ENCODE results near the gene SEMA3G.

- TF ChIP-seq CTCF (IDR thresholded peaks at IDR 0.05): no peak
- TF ChIP-seq ZFX (IDR thresholded peaks at IDR 0.05; ENCODE audit: borderline replicate concordance): no peak
Measured at GRCh38 chr3:52396011-52396906, 48.6 kb downstream of the SEMA3G start.
